H9 (cell line): ENCODE results near the gene THEM5. TPM values are rescaled to one million over a fixed set of nuclear protein-coding genes. Genes with fewer than 3 reads are reported as not detected.

Experiments
- DNase-seq: peaks from one replicate; pipeline ENCODE4 v3.0.0-alpha.2; 2017
- H2AFZ ChIP-seq: one replicate; pipeline ENCODE4 v1.6.1; 2013; ENCODE audit warnings: mild to moderate bottlenecking, low read length, control low read depth, moderate library complexity
- H2AK5ac ChIP-seq: 2 replicates; pipeline ENCODE4 v1.6.1; 2013; ENCODE audit warnings: low read length, control low read depth, mixed read lengths; ENCODE audit not compliant: insufficient read length
- H2BK120ac ChIP-seq: one replicate; pipeline ENCODE4 v1.6.1; 2013; ENCODE audit warnings: low read depth, mild to moderate bottlenecking, low read length, control low read depth, inconsistent platforms; ENCODE audit not compliant: poor library complexity, severe bottlenecking
- H2BK12ac ChIP-seq: 2 replicates; pipeline ENCODE4 v1.6.1; 2013; ENCODE audit warnings: low read length, control low read depth, mixed read lengths, low read depth; ENCODE audit not compliant: insufficient read length
- H2BK15ac ChIP-seq: 2 replicates; pipeline ENCODE4 v1.6.1; 2013; ENCODE audit warnings: low read depth, low read length, control low read depth
- H2BK20ac ChIP-seq: one replicate; pipeline ENCODE4 v1.6.1; 2013; ENCODE audit warnings: low read depth, mild to moderate bottlenecking, low read length, control low read depth, inconsistent platforms; ENCODE audit not compliant: poor library complexity, severe bottlenecking
- H2BK5ac ChIP-seq: 2 replicates; pipeline ENCODE4 v1.6.1; 2013; ENCODE audit warnings: low read length, control low read depth, mixed read lengths; ENCODE audit not compliant: insufficient read length
- H3K14ac ChIP-seq: 2 replicates; pipeline ENCODE4 v1.6.1; 2013; ENCODE audit warnings: low read length, control low read depth; ENCODE audit not compliant: insufficient read depth
- H3K18ac ChIP-seq: 2 replicates; pipeline ENCODE4 v1.6.1; 2013; ENCODE audit warnings: low read depth, mild to moderate bottlenecking, mixed read lengths, low read length, control low read depth; ENCODE audit not compliant: insufficient read length
- H3K23ac ChIP-seq: 2 replicates; pipeline ENCODE4 v1.6.1; 2013; ENCODE audit warnings: low read length, control low read depth, mixed read lengths, low read depth; ENCODE audit not compliant: insufficient read length
- H3K23me2 ChIP-seq: 2 replicates; pipeline ENCODE4 v1.6.1; 2013; ENCODE audit warnings: low read depth, mild to moderate bottlenecking, mixed read lengths, low read length, control low read depth; ENCODE audit not compliant: insufficient read length, poor library complexity, severe bottlenecking
- H3K27ac ChIP-seq: 2 replicates; pipeline ENCODE4 v1.5.1; 2013; ENCODE audit warnings: low read length, control low read depth, mixed read lengths, low read depth; ENCODE audit not compliant: insufficient read length
- H3K27me3 ChIP-seq: 2 replicates; pipeline ENCODE4 v1.6.1; 2013; ENCODE audit warnings: low read length, control low read depth, inconsistent platforms; ENCODE audit not compliant: insufficient read depth
- H3K4ac ChIP-seq: 2 replicates; pipeline ENCODE4 v1.6.1; 2013; ENCODE audit warnings: low read depth, mild to moderate bottlenecking, control low read depth, inconsistent platforms, low read length, moderate library complexity
- H3K4me1 ChIP-seq: 2 replicates; pipeline ENCODE4 v1.6.1; 2013; ENCODE audit warnings: low read length, control low read depth, inconsistent platforms; ENCODE audit not compliant: insufficient read depth
- H3K4me2 ChIP-seq: 2 replicates; pipeline ENCODE4 v1.6.1; 2013; ENCODE audit warnings: low read length, control low read depth, mixed read lengths; ENCODE audit not compliant: insufficient read length, insufficient read depth
- H3K56ac ChIP-seq: 2 replicates; pipeline ENCODE4 v1.6.1; 2013; ENCODE audit warnings: low read depth, mild to moderate bottlenecking, mixed read lengths, low read length, control low read depth; ENCODE audit not compliant: insufficient read length
- H3K79me1 ChIP-seq: 2 replicates; pipeline ENCODE4 v1.6.1; 2013; ENCODE audit warnings: low read depth, mild to moderate bottlenecking, moderate library complexity, low read length, control low read depth, inconsistent platforms; ENCODE audit not compliant: insufficient read depth, poor library complexity, severe bottlenecking
- H3K79me2 ChIP-seq: 2 replicates; pipeline ENCODE4 v1.6.1; 2013; ENCODE audit warnings: low read length, control low read depth, inconsistent platforms; ENCODE audit not compliant: insufficient read depth
- H3K9ac ChIP-seq: 2 replicates; pipeline ENCODE4 v1.6.1; 2013; ENCODE audit warnings: low read length, control low read depth, mixed read lengths; ENCODE audit not compliant: insufficient read length; ENCODE audit errors: extremely low read depth
- H3K9me3 ChIP-seq: one replicate; pipeline ENCODE4 v1.6.1; 2013; ENCODE audit warnings: low read depth, low read length, inconsistent platforms; ENCODE audit not compliant: control insufficient read depth
- H3T11ph ChIP-seq: one replicate; pipeline ENCODE4 v1.6.1; 2013; ENCODE audit warnings: mild to moderate bottlenecking, low read length, control low read depth, inconsistent platforms
- H4K20me1 ChIP-seq: one replicate; pipeline ENCODE4 v1.6.1; 2013; ENCODE audit not compliant: control insufficient read depth, insufficient read length, insufficient read depth
- H4K5ac ChIP-seq: 2 replicates; pipeline ENCODE4 v1.6.1; 2013; ENCODE audit warnings: low read depth, mild to moderate bottlenecking, mixed read lengths, low read length, control low read depth; ENCODE audit not compliant: insufficient read length
- H4K8ac ChIP-seq: replicated peaks from 2 replicates; pipeline ENCODE4 v1.6.1; 2013; ENCODE audit warnings: low read length, control low read depth, mixed read lengths, low read depth; ENCODE audit not compliant: insufficient read length
- H4K91ac ChIP-seq: 2 replicates; pipeline ENCODE4 v1.6.1; 2013; ENCODE audit warnings: low read depth, mild to moderate bottlenecking, moderate library complexity, mixed read lengths, low read length, control low read depth; ENCODE audit not compliant: insufficient read length
- H3K27ac Mint-ChIP-seq, 3 experiments: 2 replicates in 2 of 3; 3 replicates in 1 of 3; pipeline ENCODE4 v1.8.0; 2020 to 2021; ENCODE audit warnings: mixed read lengths in 3 of 3, mild to moderate bottlenecking in 1 of 3, moderate library complexity in 1 of 3
- H3K27me3 Mint-ChIP-seq: 2 replicates; pipeline ENCODE4 v1.8.0; 2021; ENCODE audit warnings: low read depth, mild to moderate bottlenecking, moderate library complexity, mixed read lengths
- H3K36me3 Mint-ChIP-seq, 3 experiments: 2 replicates in 2 of 3; 3 replicates in 1 of 3; pipeline ENCODE4 v1.8.0; 2020 to 2021; ENCODE audit warnings: low read depth in 3 of 3, mixed read lengths in 3 of 3; ENCODE audit not compliant: insufficient read depth in 1 of 3
- H3K4me1 Mint-ChIP-seq, 2 experiments: 2 replicates each; pipeline ENCODE4 v1.8.0; 2020; ENCODE audit warnings: mixed read lengths in 2 of 2
- H3K4me3 Mint-ChIP-seq, 2 experiments: 2 replicates in 1 of 2; 3 replicates in 1 of 2; pipeline ENCODE4 v1.8.0; 2020 to 2021; ENCODE audit warnings: mild to moderate bottlenecking in 2 of 2, mixed read lengths in 2 of 2, moderate library complexity in 1 of 2
- H3K9me3 Mint-ChIP-seq, 2 experiments: 2 replicates in 1 of 2; 3 replicates in 1 of 2; pipeline ENCODE4 v1.8.0; 2020; ENCODE audit warnings: mild to moderate bottlenecking in 2 of 2, mixed read lengths in 2 of 2, moderate library complexity in 1 of 2
- CTCF ChIP-seq: fragments of 200-600 bp; sonication (generic); conservative IDR thresholded peaks from 3 replicates; pipeline ENCODE4 v1.8.0; 2021; ENCODE audit warnings: antibody characterized with exemption, mild to moderate bottlenecking
- WGBS: extraction: QIAGEN DNeasy Blood & Tissue Kit; methylation state at CpG from one replicate; pipeline ENCODE4 v1.1.7; 2013; ENCODE audit warnings: missing lambda C conversion rate, low lambda C conversion rate, mixed read lengths; ENCODE audit not compliant: insufficient read length; ENCODE audit errors: extremely low coverage; 5-methylcytosine and 5-hydroxymethylcytosine counted together
- total RNA-seq: library from RNA; stranded (reverse); gene quantifications from 2 replicates; pipeline ENCODE4 v1.2.1, GENCODE V29; 2021

The THEM5 gene
- total RNA-seq, 1 experiment from 2014 or later, result not detected

- peak overlapping the region in 1 of 2 experiments; percentile 6; a peak in 1 of 5 replicates for H3K4me3 Mint-ChIP-seq
- H3T11ph ChIP-seq, result no peak overlapping the region
- no peak overlapping the region for H2AK5ac ChIP-seq
- no peak overlapping the region for H3K4ac ChIP-seq
- H3K4me2 ChIP-seq, result no peak overlapping the region
- no peak overlapping the region for H4K8ac ChIP-seq
- no peaks in the 10 kb centered on the region for H3K79me1 ChIP-seq
- H3K18ac ChIP-seq, result no peak overlapping the region
- no peaks in the 10 kb centered on the region for H3K79me2 ChIP-seq
- H3K27ac ChIP-seq, result no peak overlapping the region
- H3K9me3 ChIP-seq, result no peaks in the 10 kb centered on the region
- peaks cover 3% of the 10 kb centered on the region; the same call in 1 of the 2 replicates for H3K4me1 ChIP-seq
- TF ChIP-seq CTCF, result peak; percentile 42; the same call in 2 of the 3 replicates
- H3K27me3 Mint-ChIP-seq, result peaks cover 31% of the 10 kb centered on the region
- H3K23me2 ChIP-seq, result no peaks in the 10 kb centered on the region
- no peak overlapping the region for H3K9ac ChIP-seq
- no peaks in the 10 kb centered on the region for H3K27me3 ChIP-seq
- H4K91ac ChIP-seq, result no peak overlapping the region
- peaks cover 0 to 13% (median 0%) of the 10 kb centered on the region in 3 experiments; a peak in 1 of 7 replicates for H3K36me3 Mint-ChIP-seq
- H2BK20ac ChIP-seq, result no peak overlapping the region
- H3K56ac ChIP-seq, result no peak overlapping the region
- H2BK120ac ChIP-seq, result no peak overlapping the region
- no peaks in the 10 kb centered on the region for H4K20me1 ChIP-seq
- H2BK5ac ChIP-seq, result no peak overlapping the region
- H3K23ac ChIP-seq, result no peak overlapping the region
- H3K27ac Mint-ChIP-seq, result peak overlapping the region; percentile 17 to 92 (median 29); a peak in 5 of 7 replicates
- peaks cover 20 to 26% of the 10 kb centered on the region in 2 experiments for H3K4me1 Mint-ChIP-seq
- H2BK12ac ChIP-seq, result no peak overlapping the region
- no peak overlapping the region for H2AFZ ChIP-seq
- no peak overlapping the region for H3K14ac ChIP-seq
- WGBS, result no CpG with 5 or more reads among the region's 6 CpGs
- peak; percentile 68 for DNase-seq
- H2BK15ac ChIP-seq, result no peak overlapping the region
- H3K9me3 Mint-ChIP-seq, result no peaks in the 10 kb centered on the region
- H4K5ac ChIP-seq, result no peak overlapping the region
These were observed 7.4 kb downstream of the THEM5 start for GRCh38 chr1:151846062-151846568.
